Right lobe of liver (tissue), 6 donors: Measurements from ENCODE around the gene KLHL7. TPM values are rescaled to one million over a fixed set of nuclear protein-coding genes. Genes with fewer than 3 reads are reported as not detected.
A peak's percentile ranks its signal among the peaks of the same experiment; 100 is the strongest.

Source experiments
- ATAC-seq, 4 donors: fragments of 200-7000 bp; cut with Tn5 transposase; one replicate each; pipeline ENCODE4 v1.9.1; 2020; ENCODE audit warnings: mild to moderate bottlenecking in 4 of 4, moderate library complexity in 4 of 4
- DNase-seq, 3 donors: peaks; one replicate each; pipeline ENCODE4 v3.0.0-alpha.2; 2020
- H3K27ac ChIP-seq, 3 donors: fragments of 200-600 bp; one replicate each; pipeline ENCODE4 v1.8.0; 2022
- H3K27me3 ChIP-seq, 2 donors: fragments of 200-600 bp; one replicate each; pipeline ENCODE4 v1.8.0; 2022
- H3K36me3 ChIP-seq, 4 donors: fragments of 200-600 bp; sonication (generic) in 1 of 4; one replicate each; pipeline versions ENCODE4 v1.5.1 to v1.8.0; 2017 to 2022; ENCODE audit warnings: control low read depth in 1 of 4
- H3K4me1 ChIP-seq, 4 donors: fragments of 200-600 bp; sonication (generic) in 1 of 4; one replicate each; pipeline versions ENCODE4 v1.5.1 to v1.8.0; 2017 to 2022; ENCODE audit warnings: control low read depth in 1 of 4
- H3K4me3 ChIP-seq, 3 donors: fragments of 200-600 bp; one replicate each; pipeline ENCODE4 v1.8.0; 2022
- H3K9me3 ChIP-seq, 4 donors: fragments of 200-600 bp; sonication (generic) in 1 of 4; one replicate each; pipeline versions ENCODE4 v1.5.1 to v1.8.0; 2017 to 2022; ENCODE audit warnings: control low read depth in 1 of 4
- CTCF ChIP-seq, 4 donors: fragments of 200-600 bp in 3 of 4; fragments of 450-650 bp in 1 of 4; IDR thresholded peaks; one replicate each; pipeline versions ENCODE4 v1.5.1 to v1.8.0; 2016 to 2022; ENCODE audit warnings: antibody characterized with exemption in 4 of 4, mild to moderate bottlenecking in 2 of 4
- POLR2A ChIP-seq: fragments of 450-650 bp; IDR thresholded peaks from one replicate; pipeline ENCODE4 v1.6.1; 2017; ENCODE audit warnings: antibody characterized with exemption, mild to moderate bottlenecking
- WGBS: methylation state at CpG from one replicate; pipeline ENCODE4 v1.1.6; 2018; ENCODE audit warnings: low coverage, low lambda C conversion rate; ENCODE audit not compliant: insufficient coverage; ENCODE audit errors: missing lambda C conversion rate; 5-methylcytosine and 5-hydroxymethylcytosine counted together
- intact Hi-C, 2 donors: fragments of 100-400 bp; cut with DNase I; formaldehyde crosslinking; loops; one replicate each; pipeline versions ENCODE4 v1.11.2 to v1.14.1; 2022
- total RNA-seq, 6 experiments: library from RNA; depleted of rRNA in 2 of 6; stranded (reverse); fragments of >200 nt in 2 of 6; fragmentation: NEBNext Ultra II Directional in 3 of 6; extraction: Animal tissue kit (Norgen Biotek cat#: 25700) in 3 of 6; gene quantifications; one replicate each; pipeline versions ENCODE4 v1.1.0 to v1.2.4, GENCODE V29; 2016 to 2023
- donor health status: DM: no; HTN: yes; CAD: no.
- donor health status: DM: no; HTN: no; CAD: no.
- donor health status: DM: no; HTN: no; CAD: no.
- donor health status: DM: no; HTN: yes; CAD: no.
- donor health status: DM: no; HTN: yes; CAD: no.

KLHL7 gene
- total RNA-seq, 6 experiments from 2014 or later = 6.3 to 9.1 (median 7.5) TPM

GRCh38 chr7:23165316-23165715 is 59.7 kb downstream of the KLHL7 start:
- WGBS = 89% methylated on average over 1 of the region's 1 CpG

GRCh38 chr7:23167691-23168090 is 62.1 kb downstream of the KLHL7 start:
- H3K27ac ChIP-seq = no peak overlapping the region
- ATAC-seq (no peak), DNase-seq (no peak)
- H3K4me1 ChIP-seq = no peaks in the 10 kb centered on the region
- H3K27me3 ChIP-seq = no peaks in the 10 kb centered on the region
- H3K4me3 ChIP-seq = no peak overlapping the region
- no peak for TF ChIP-seq CTCF (IDR thresholded peaks at IDR 0.05)
- no peaks in the 10 kb centered on the region for H3K9me3 ChIP-seq
- intact Hi-C loops = no loop called here
- WGBS = 84% methylated on average over 5 of the region's 5 CpGs
- H3K36me3 ChIP-seq = no peaks in the 10 kb centered on the region

More at GRCh38 chr7:23165316-23165715, 59.7 kb downstream of the KLHL7 start:
- H3K27me3 ChIP-seq = no peaks in the 10 kb centered on the region
- no peak overlapping the region for H3K4me3 ChIP-seq
- H3K27ac ChIP-seq = no peak overlapping the region
- intact Hi-C loops = no loop called here
- no peak for DNase-seq
- H3K36me3 ChIP-seq = no peaks in the 10 kb centered on the region
- H3K4me1 ChIP-seq = no peaks in the 10 kb centered on the region
- no peak for ATAC-seq
- TF ChIP-seq POLR2A (no peak), CTCF (IDR thresholded peaks at IDR 0.05) (no peak)
- no peaks in the 10 kb centered on the region for H3K9me3 ChIP-seq

GRCh38 chr7:23168111-23168885 is 62.7 kb downstream of the KLHL7 start:
- Histone ChIP-seq H3K27ac (no peak overlapping the region), H3K9me3 (no peaks in the 10 kb centered on the region), H3K27me3 (no peaks in the 10 kb centered on the region), H3K4me3 (no peak overlapping the region), H3K36me3 (no peaks in the 10 kb centered on the region), H3K4me1 (no peaks in the 10 kb centered on the region)
- WGBS = 87% methylated on average over 8 of the region's 8 CpGs
- no peak for ATAC-seq
- intact Hi-C loops = no loop called here
- TF ChIP-seq CTCF (IDR thresholded peaks at IDR 0.05) (no peak), POLR2A (no peak)
- no peak for DNase-seq

- intact Hi-C loops = loop anchor here in 1 of 2 donors (10.0 kb wide), 1 partner anchor 71 kb away; the partner anchor contains the start of gene KLHL7
- Histone ChIP-seq H3K27ac (no peak overlapping the region), H3K27me3 (no peaks in the 10 kb centered on the region), H3K4me1 (no peaks in the 10 kb centered on the region), H3K36me3 (no peaks in the 10 kb centered on the region), H3K9me3 (no peaks in the 10 kb centered on the region), H3K4me3 (no peak overlapping the region)
- ATAC-seq (peak in 3 of 4 donors; percentile 29 to 55 (median 39)), DNase-seq (no peak)
- WGBS = 65% methylated on average over 2 of the region's 2 CpGs
- no peak for TF ChIP-seq CTCF (IDR thresholded peaks at IDR 0.05)
- no peak for TF ChIP-seq POLR2A
Measured at GRCh38 chr7:23175938-23176337, 70.4 kb downstream of the KLHL7 start.
